Fibroblast of the conjunctiva (primary cell): Measurements from ENCODE around the gene SOCS3.

ENCODE experiments used
- DNase-seq: peaks from one replicate; pipeline ENCODE4 v3.0.0-alpha.2; 2010; ENCODE audit warnings: low read depth

Gene SOCS3

DNA sequence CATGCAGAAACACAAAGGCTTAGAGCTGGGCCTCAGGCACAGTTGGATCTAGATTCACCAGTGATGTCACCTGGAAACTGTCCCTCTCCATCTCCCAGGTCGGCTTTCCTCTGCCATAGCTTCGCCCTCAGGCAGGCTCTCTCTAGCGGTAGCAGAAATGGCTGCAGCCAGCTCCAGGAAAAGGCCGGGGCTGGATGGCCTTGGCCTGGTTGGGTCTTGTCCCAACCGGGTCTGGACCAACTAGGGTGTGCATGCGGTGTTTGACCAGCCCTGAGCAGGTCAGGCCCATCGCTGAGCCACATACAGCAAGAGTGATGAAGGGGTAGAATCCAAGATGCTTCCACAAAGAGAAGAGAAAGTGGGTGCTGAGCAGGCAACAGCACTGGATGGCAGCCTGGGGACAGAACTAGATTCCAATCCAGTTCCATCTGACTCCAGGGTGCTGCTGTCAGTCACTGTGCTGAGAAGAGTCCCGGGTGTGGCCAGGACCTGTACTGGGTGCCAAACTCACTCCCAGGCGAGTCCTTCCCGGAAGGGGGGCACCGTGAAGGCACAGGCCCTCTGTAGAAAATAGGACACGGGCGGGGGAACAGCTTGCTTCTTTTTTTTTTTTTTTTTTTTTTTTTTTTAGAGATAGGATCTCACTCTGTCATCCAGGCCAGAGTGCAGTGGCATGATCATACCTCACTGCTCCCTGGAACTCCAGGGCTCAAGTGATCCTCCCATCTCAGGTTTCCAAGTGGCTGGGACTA lies 51.8 kb downstream of the SOCS3 start:
- DNase-seq: no peak

DNA sequence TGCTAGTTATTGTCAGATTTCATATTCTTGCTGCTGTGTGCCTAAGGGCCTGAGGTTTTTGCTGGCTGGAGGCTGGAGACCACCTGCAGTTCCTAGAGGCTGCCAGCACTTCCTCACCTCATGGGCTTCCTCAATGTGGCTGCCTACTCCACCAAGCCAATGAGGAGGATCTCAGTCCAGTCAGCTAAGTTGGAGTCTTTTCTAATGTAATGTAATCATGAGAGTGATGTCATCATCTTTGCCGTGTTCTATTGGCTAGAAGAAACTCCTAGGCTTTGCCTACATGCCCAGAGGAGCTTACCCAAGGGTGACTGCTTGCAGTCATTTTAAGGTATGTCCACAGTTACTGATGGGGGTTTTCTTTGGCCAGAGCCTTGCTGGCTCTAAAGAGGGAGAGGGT lies 53.0 kb downstream of the SOCS3 start:
- no peak for DNase-seq
